SIG-M5 treated with dmso at 0.1 percent for 504 hours (cell line): ENCODE data around the gene ATG2A.
"Not testable (repeated sequence)": the region's sequence is repeated elsewhere in the genome, so short reads cannot be mapped to it uniquely, and the experiment has no call there.

Experiments
- DNase-seq: peaks from one replicate; lab custom pipeline; 2025; ENCODE audit not compliant: unreplicated experiment; lab: John Stamatoyannopoulos, UW

ATG2A gene

DNA sequence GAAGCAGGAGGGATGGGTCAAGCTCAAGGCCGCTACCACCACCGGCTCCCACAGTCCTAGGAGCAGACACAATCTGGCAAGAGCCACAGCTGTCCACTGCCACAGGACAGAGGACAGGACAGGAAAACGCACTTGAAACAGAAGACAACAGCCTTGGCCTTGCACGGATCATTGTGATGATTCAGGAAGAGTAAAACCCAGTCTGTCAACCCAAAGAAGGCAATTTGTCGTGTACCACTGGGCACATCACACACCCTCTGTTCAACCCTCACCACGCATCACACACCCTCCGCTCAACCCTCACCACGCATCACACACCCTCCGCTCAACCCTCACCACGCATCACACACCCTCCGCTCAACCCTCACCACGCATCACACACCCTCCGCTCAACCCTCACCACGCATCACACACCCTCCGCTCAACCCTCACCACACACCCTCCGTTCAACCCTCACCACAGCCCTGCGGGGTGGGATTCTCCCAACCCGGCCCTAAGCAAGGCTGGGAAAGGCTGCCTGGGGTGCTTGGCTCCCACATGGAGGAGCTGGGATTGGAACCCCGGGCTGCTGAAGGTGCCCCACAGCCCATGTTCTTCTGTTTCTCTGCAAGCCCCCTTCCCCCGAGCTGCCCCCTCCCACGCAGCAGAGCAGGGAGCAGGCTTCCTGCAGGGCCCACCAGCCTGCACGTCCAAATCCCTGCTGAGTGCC lies 61.3 kb downstream of the ATG2A start:
- no peak for DNase-seq

DNA sequence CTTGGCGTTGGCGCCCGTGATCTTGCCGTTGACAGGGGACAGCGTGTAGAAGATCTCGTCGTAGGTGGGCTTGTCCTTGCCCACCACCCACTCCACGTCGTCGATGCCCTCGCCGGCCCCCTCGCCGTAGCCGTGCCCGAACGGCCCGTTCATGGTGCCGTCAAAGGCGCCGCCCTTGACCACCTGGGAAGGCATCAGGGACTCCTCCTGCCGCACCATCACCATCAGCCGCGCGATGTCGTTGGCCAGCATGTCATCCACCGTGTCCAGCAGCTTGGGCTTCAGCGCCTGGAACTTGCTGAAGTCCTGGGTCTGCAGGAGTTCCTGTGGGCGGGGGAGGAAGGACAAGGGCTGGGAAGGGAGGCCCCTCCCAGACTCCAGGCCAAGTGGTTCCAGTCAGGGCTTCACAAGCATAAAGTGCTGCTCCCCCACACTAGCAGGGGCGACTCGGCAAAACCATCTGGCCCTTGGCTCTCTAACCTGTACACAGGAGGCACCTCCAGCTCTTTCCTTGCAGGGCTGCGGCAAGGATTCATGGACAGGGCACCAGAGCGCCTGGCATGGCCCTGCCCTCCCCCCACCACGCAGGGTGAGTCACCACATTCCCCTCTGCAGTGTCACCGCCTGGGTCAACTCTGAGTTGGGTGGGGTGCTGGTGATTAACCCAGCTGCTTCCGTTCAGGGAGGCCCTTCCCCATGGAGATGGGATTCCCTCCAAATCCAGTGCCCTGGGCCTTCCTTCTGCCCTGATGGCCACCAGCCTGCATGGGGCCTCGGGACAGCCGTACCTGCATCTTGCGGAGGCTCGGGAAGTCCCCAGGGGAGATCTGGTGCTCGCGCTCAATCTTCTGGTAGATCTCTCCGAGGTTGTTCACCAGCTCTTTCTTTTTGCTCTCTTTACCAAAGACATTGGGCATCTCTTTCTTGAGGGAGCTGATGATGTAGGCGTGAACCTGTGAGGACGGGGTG lies 62.2 kb downstream of the ATG2A start:
- DNase-seq = peak; percentile 34

DNA sequence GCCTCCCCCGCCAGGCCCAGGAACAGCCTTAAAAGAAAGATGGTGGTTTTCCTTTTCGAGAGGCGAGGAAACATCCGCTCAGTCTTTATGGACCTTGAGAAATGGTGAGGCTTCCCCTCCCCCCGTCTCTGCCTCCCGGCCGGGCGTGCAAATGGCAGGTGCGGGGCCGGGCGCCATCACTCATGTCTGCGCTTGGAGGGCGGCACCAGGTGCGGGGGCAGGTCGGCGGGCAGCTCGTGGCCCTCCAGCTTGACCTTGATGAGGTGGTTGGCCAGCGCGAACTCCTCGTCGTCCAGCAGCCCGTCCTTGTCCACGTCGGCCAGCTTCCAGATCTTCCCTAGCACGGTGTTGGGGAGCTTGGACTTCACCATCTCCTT lies 62.9 kb downstream of the ATG2A start:
- no peak for DNase-seq

DNA sequence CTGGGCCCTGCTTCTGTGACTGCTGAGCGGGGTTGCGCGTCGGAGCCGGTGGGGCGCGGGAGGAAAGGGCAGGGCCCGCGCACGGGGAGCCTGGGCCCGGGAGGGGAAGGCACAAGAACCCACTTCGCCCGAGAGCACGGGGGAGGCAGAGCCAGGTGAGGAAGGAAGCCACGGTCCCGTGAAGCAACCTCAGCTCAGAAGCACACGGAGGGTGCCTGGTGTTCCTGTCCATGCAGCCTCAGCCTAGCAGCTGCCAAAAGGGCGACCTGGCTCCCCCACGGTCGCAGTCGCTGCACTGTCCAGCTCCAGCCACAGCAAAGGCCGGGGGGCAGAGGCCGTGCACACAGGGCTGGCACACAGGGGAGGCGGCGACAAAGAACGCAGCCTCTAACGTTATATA lies 63.3 kb downstream of the ATG2A start:
- DNase-seq = no peak

DNA sequence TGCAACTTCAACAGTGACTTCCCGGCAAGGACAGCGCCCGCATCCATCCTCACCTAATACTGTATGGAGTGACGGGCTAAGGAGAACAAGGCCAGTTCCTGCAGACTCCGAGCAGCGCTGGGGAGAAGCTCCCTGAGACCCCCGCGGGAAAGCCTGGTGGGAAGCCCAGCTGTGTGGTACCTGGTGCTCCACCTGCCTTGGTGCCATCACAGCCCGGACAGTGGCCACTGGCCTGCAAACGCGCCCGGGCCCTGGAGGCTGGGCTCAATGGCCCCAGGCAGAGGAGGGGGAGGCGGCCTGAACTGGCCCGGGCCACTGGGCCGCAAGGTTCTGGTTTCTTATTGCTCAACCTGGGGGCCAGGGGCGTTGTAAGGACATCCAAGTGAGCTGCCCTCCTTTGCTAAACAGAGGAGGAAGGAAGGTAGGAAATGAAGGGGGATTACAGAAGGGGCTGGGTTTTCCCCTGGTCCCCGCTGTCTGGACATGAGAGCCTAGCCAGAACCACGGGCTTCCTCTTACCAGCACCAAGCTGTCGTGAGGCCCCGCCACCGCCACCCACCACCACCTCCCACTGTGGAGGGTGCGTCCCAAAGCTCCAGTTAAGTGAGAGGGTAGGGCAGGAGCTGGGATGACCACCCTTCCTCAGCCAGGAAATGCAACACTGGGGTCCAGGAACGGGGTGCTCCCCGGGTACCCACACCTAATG lies 64.1 kb downstream of the ATG2A start:
- DNase-seq = no peak

DNA sequence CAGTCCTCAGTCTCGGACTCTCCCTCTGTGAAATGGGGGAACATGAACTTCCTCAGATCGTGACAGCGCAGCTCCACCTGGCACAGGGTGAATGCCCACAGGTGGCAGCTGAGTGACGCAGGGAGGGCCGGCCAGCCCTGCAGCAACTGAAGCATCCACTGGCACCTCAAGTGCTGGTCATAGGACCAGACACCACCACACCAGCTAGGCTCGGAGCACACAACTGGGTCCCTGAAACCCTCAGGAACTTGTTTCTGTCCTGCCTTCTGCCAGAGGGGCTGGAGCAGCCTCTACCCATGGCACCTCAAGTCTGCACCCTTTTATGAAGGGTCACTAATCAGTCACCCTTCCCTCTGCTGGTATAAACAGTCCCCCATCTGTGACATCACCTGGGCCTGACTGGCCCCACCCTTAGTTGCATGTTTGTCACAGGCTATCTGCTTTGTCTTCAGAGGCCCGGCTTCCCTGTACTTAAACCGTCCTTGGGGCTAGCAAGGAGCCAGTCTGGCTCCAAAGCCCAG lies 65.1 kb downstream of the ATG2A start:
- DNase-seq = no peak

DNA sequence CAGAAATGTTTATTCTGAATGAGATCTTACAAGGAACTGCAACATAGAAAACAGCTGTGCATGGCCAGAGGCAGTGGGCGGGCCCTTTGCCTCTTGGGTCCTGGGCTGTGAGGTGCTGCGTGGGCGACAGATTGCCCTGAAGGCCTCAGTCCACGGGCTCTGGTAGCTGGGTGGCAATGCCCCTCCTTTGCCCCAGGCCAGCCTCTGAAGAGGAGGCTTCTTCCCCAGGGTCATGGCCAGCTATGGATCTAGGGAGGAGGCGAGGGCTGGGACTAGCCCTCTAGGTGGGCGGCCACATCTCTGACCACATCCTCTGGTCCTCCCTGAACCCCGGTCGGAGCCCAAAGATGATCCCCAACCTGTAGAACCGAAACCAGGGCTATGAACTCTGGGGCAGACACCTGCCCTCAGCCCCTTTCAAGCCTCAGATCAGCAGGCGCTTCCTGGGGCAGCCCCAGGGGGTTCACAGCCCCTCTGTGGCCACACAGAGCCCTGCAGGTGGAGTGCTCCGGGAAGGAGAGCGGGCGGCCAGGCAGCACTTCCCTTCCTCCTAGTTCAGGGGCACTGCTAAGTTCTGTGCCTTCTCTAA lies 65.9 kb downstream of the ATG2A start:
- DNase-seq = no peak

DNA sequence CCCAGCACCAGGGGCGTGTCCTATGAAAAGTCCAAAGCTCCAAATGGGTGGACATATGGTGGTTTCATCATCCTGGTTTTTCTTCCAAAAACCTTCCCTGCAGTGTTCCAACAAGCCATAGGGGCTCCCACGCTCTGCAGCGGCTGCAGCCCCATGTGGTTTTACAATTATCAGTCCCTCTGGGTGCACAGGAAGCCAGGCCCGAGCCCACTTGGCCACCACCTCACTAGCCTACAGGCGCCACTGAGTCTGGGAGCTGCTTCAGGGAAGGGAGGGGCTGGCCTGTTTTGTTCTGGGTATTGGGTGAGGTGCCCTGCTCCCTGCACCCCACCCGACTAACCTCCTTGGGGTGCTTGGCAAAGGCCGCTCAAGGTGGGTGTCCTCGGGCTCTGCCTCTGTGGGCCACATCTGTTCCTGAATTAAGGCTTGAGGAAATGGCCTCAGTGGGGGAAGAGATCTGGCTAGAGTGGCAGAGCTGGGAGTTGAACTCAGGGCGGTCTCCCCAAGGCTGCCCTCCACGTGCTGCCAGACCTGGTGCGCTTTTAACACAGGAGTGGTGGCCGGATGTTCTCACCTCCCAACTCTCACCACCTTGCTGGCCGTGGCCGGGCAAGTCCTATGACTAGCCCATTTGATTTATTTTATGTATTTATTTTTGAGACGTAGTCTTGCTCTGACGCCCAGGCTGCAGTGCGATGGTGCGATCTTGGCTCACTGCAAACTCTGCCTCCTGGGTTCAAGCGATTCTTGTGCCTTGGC lies 67.2 kb downstream of the ATG2A start:
- no peak for DNase-seq

DNA sequence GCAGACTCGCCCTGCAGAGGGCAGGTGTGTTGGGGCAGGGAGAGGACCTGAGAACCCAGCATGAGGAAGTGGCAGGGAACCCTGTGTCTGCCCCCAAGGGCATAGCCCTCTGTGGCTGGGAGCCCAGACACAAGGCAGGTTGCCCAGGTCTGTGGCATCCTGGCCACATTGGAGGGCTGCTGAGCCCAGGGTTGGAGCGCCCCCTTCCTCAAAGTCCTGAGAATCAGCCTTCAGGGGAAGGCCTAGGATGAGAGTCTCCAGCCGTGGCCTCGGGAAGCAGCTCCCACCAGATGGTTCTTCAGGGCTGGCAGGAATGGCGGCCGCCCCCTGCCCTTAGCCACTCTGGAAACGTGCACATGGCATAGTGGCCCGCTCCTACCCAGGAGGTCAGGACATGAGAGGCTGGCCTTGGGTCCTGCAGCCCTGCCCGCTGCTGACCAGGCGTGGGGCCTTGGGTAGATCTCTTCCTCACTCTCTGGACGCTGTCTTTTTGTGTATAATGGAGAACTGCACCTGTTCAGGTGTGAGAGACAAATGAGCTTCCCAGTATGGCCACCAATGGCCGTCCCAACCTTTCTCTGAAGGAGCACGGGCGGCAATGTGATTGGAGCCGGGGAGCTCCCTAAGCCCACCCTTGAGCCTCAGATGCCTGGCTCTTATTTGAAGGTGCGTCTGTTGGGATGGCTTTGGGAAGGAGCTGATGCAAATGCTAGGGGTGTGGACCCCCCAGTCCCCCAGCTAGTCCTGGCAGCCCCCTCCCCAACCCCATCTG lies 68.0 kb downstream of the ATG2A start:
- no peak for DNase-seq

DNA sequence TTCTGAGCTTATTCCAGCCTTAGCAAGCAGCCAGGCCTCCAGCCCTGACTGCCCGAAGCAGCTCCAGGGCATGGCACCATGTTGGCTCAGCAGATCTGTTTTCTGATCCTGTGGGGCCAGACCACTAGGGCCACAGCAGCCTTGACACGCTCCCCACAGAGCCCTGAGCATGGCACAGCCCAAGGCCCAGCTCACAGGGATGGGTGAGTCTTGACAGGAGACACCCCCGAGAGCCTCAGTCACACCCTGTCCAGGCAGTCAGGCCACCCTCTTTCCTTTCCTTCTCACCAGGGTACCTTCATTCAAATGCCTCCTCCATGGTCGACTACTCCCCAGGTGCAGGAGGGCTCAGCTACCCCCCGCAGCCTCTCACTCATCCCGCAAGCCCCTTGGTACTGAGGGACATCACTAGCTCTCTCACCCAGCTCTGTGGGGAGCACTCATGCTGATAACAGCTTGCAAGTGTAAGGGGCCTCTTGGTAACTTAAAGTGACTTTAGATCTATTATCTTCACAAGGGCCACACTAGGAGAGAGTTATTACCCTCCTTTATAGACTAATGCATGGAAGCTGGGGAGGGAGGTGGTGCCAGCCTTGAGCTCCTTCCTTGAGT lies 68.7 kb downstream of the ATG2A start:
- DNase-seq = no peak

DNA sequence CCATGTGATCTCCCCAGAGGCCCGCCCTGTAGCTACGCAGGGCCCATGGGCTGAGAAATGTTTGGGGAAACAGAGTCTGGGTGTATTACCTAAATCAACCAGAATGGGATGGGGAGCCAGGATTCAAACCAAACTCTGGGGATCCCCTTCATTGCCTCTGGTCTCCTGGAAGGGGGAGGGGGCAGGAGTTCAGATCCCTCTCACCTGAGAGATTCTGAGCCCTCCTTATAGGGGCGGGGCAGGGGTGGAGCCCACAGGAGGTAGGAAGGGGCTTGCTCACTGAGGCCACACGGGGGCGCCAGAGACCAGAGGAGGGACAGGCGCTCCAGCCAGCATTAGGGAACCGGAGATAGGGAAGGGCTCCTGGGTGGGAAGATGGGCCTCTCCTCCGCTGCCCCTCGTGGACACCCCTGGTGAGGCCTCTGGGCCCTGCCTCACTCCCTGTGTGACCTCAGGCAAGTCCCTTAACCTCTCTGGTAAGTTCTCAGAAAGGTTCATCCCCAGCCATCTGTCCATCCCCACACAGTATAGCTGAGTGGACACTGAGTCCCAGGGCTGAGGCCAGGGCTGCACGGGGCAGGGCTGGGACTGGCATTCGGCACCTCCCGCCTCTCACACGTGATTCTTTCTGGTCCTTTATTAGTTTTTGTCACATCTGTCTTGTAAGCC lies 69.9 kb downstream of the ATG2A start:
- peak; percentile 84 for DNase-seq

DNA sequence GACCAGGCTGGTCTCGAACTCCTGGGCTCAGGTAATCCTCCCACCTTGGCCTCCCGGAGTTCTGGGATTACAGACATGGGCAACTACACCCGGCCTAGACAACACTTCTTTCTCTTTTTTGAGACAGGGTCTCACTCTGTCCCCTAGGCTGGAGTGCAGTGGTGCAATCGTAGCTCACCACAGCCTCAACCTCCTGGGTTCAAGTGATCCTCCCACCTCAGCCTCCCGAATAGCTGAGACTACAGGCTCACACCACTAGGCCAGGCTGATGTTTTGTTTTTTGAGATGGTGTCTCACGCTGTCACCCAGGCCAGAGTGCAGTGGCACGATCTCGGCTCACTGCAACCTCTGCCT lies 71.3 kb downstream of the ATG2A start:
- not testable (repeated sequence) for DNase-seq

DNA sequence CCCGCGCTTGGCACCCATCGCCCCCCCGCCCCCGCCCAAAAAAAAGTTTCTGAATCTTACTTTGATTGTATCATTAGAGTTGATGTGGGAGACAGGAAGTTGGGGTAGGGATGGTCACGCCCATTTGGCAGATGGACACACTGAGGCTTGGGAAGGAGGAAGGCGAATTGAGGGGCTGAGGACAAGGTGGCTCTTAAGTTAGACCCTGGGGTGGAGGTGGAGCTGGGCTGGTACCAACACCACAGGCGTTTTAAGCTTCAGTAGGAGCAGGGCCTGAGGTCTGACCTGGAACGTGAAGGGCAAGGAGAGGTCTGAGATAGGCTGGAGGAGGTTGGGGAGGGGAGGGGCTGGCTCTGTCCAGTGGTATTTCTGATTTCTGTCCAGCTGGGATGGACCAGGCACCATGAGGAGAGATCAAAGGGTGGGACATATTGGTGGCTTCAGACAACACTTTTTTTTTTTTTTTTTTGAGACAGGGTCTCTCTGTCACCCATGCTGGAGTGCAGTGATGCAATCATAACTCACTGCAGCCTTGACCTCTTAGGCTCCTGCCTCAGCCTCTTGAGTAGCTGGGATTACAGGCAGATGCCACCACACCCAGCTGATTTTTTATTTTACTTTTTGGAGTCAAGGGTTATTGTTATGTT lies 71.8 kb downstream of the ATG2A start:
- no peak for DNase-seq
